ENCODE measurements around the gene ZFHX3.

- no peak for TF ChIP-seq CTCF (conservative IDR thresholded peaks at IDR 0.05 in 1 of 2, IDR thresholded peaks at IDR 0.05 in 1 of 2; ENCODE audit: low read depth in 1 of 2, low read length in 2 of 2)
- no peak for TF ChIP-seq EZH2 (IDR thresholded peaks at IDR 0.05; ENCODE audit: low read length, missing control alignments)
These were observed 10.6 kb downstream of the ZFHX3 start for GRCh38 chr16:73037331-73037745.

Data from fibroblast of lung (primary cell).